ENCODE measurements around the gene PNPT1. TPM values are rescaled to one million over a fixed set of nuclear protein-coding genes. Genes with fewer than 3 reads are reported as not detected.
"Not testable (repeated sequence)": the region's sequence is repeated elsewhere in the genome, so short reads cannot be mapped to it uniquely, and the experiment has no call there.

PNPT1 gene
- total and polyA plus RNA-seq, 12 donors: 7.0 to 35.7 (median 19.7) TPM

- H3K4me3 ChIP-seq: no peak overlapping the region
- no peak for DNase-seq
- TF ChIP-seq, protein P1, sequence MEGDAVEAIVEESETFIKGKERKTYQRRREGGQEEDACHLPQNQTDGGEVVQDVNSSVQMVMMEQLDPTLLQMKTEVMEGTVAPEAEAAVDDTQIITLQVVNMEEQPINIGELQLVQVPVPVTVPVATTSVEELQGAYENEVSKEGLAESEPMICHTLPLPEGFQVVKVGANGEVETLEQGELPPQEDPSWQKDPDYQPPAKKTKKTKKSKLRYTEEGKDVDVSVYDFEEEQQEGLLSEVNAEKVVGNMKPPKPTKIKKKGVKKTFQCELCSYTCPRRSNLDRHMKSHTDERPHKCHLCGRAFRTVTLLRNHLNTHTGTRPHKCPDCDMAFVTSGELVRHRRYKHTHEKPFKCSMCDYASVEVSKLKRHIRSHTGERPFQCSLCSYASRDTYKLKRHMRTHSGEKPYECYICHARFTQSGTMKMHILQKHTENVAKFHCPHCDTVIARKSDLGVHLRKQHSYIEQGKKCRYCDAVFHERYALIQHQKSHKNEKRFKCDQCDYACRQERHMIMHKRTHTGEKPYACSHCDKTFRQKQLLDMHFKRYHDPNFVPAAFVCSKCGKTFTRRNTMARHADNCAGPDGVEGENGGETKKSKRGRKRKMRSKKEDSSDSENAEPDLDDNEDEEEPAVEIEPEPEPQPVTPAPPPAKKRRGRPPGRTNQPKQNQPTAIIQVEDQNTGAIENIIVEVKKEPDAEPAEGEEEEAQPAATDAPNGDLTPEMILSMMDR (IDR thresholded peaks at IDR 0.05): no peak
- TF ChIP-seq POLR2A (IDR thresholded peaks at IDR 0.05): no peak
- H3K27me3 ChIP-seq: no peaks in the 10 kb centered on the region
- no peaks in the 10 kb centered on the region for H3K9me3 ChIP-seq (replicated peaks in 1 of 3)
- H3K4me1 ChIP-seq (replicated peaks in 1 of 2): no peaks in the 10 kb centered on the region
- 71 to 83% (median 77%) methylated on average over 4 of the region's 4 CpGs for WGBS, 4 donors
- no peaks in the 10 kb centered on the region for H3K36me3 ChIP-seq (replicated peaks in 1 of 2)
- intact Hi-C loops (cut with DNase I): loop anchor here in 1 of 2 donors (5.0 to 10.0 kb wide), 2 partner anchors 299 to 417 kb away; no protein-coding TSS in a partner anchor
- H3K27ac ChIP-seq: no peak overlapping the region
Measured at GRCh38 chr2:55715626-55716025, 22.0 kb upstream of the PNPT1 start.

GRCh38 chr2:55715178-55715577 lies 21.5 kb upstream of the PNPT1 start:
- H3K4me3 ChIP-seq; H3K9me3 ChIP-seq (replicated peaks in 1 of 3); H3K27ac ChIP-seq; H3K4me1 ChIP-seq (replicated peaks in 1 of 2); DNase-seq; H3K36me3 ChIP-seq (replicated peaks in 1 of 2); H3K27me3 ChIP-seq: not testable (repeated sequence)
- 73 to 90% (median 81%) methylated on average over 3 of the region's 3 CpGs for WGBS, 4 donors
- intact Hi-C loops (cut with DNase I): loop anchor here in 1 of 2 donors (5.0 to 10.0 kb wide), 2 partner anchors 300 to 417 kb away; no protein-coding TSS in a partner anchor

- H3K9me3 ChIP-seq (replicated peaks in 1 of 3): no peaks in the 10 kb centered on the region
- H3K27ac ChIP-seq: no peak overlapping the region
- no peak for DNase-seq
- intact Hi-C loops (cut with DNase I): loop anchor here in 1 of 2 donors (10.0 kb wide), 1 partner anchor 302 kb away; no protein-coding TSS in a partner anchor
- H3K36me3 ChIP-seq (replicated peaks in 1 of 2): no peaks in the 10 kb centered on the region
- H3K27me3 ChIP-seq: no peaks in the 10 kb centered on the region
- no peaks in the 10 kb centered on the region for H3K4me1 ChIP-seq (replicated peaks in 1 of 2)
- WGBS, 4 donors: 72 to 78% (median 74%) methylated on average over 6 of the region's 6 CpGs
- no peak for TF ChIP-seq POLR2A (IDR thresholded peaks at IDR 0.05)
- TF ChIP-seq, protein P1 (IDR thresholded peaks at IDR 0.05): no peak
- no peak overlapping the region for H3K4me3 ChIP-seq
Measured at GRCh38 chr2:55712477-55713060, 18.9 kb upstream of the PNPT1 start.

- no peaks in the 10 kb centered on the region for H3K4me1 ChIP-seq (replicated peaks in 1 of 2)
- no peaks in the 10 kb centered on the region for H3K9me3 ChIP-seq (replicated peaks in 1 of 3)
- H3K36me3 ChIP-seq (replicated peaks in 1 of 2): no peaks in the 10 kb centered on the region
- TF ChIP-seq, protein P1 (IDR thresholded peaks at IDR 0.05): no peak
- TF ChIP-seq POLR2A (IDR thresholded peaks at IDR 0.05): no peak
- H3K4me3 ChIP-seq: no peak overlapping the region
- no peaks in the 10 kb centered on the region for H3K27me3 ChIP-seq
- no peak overlapping the region for H3K27ac ChIP-seq
- DNase-seq: no peak
- intact Hi-C loops (cut with DNase I): loop anchor here in 1 of 2 donors (10.0 kb wide), 1 partner anchor 305 kb away; no protein-coding TSS in a partner anchor
Measured at GRCh38 chr2:55710025-55710424, 16.4 kb upstream of the PNPT1 start.

DNA sequence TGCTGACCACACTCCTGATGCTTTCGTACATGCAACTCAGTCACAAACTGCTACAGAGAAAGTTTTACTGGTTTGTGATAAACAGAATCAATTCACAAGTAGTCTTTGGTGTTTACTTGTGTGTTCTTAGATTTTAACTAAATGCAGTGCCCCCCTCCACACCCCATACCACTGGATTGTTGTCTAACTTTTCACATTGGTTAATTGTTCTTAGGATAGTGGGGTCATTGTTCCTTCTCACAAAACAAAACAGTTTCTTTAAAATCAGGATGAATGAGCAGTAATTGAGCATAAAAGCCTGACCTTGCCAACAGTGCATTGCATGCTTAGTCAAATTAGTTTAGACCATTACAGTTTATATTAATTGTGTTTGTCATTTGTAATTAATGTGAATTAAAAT lies 14.1 kb upstream of the PNPT1 start:
- no peaks in the 10 kb centered on the region for H3K36me3 ChIP-seq (replicated peaks in 1 of 2)
- intact Hi-C loops (cut with DNase I): no loop called here
- WGBS, 4 donors: 67 to 79% (median 74%) methylated on average over 1 of the region's 1 CpG
- no peak overlapping the region for H3K4me3 ChIP-seq
- H3K9me3 ChIP-seq (replicated peaks in 1 of 3): no peaks in the 10 kb centered on the region
- no peak overlapping the region for H3K27ac ChIP-seq
- no peak for TF ChIP-seq POLR2A (IDR thresholded peaks at IDR 0.05)
- TF ChIP-seq, protein P1 (IDR thresholded peaks at IDR 0.05): no peak
- H3K27me3 ChIP-seq: no peaks in the 10 kb centered on the region
- H3K4me1 ChIP-seq (replicated peaks in 1 of 2): no peaks in the 10 kb centered on the region
- DNase-seq: no peak

GRCh38 chr2:55706258-55706657 lies 12.6 kb upstream of the PNPT1 start:
- H3K4me1 ChIP-seq (replicated peaks in 1 of 2); H3K36me3 ChIP-seq (replicated peaks in 1 of 2); DNase-seq; intact Hi-C loops (cut with DNase I); H3K4me3 ChIP-seq; H3K27ac ChIP-seq; H3K9me3 ChIP-seq (replicated peaks in 1 of 3); H3K27me3 ChIP-seq: not testable (repeated sequence)
- 91 to 95% (median 93%) methylated on average over 3 to 4 of the region's 4 CpGs for WGBS, 4 donors

Measured in adrenal gland (tissue), 12 donors.